HCT116 (cell line): Measurements from ENCODE around the gene STRADA. TPM values are rescaled to one million over a fixed set of nuclear protein-coding genes. Genes with fewer than 3 reads are reported as not detected.

Source experiments
- ATAC-seq: fragments of 200-7000 bp; cut with Tn5 transposase; 2 replicates; pipeline ENCODE4 v1.9.1; 2020; ENCODE audit warnings: mild to moderate bottlenecking, moderate library complexity
- BruUV-seq: library from RNA; stranded (reverse); fragments of 400-500 nt; replicated peaks from 2 replicates; lab custom pipeline; 2021; lab: Mats Ljungman, UMichigan
- CTCF ChIA-PET: fragments of 300-600 bp; sonication (Branson Sonifier 250); formaldehyde crosslinking; loops from one replicate; lab custom pipeline; 2021; ENCODE audit warnings: antibody characterized with exemption; lab: Charles Lee
- POLR2A ChIA-PET: fragments of 300-600, 350-600 bp; sonication (Branson Sonifier 250); formaldehyde crosslinking; loops from one replicate; lab custom pipeline; 2021; ENCODE audit warnings: antibody characterized with exemption; lab: Charles Lee
- RAD21 ChIA-PET, 2 experiments: fragments of 300-600 bp; sonication (Branson Sonifier 250); formaldehyde crosslinking; loops; one replicate each; lab custom pipeline; 2023; ENCODE audit warnings: low total read pairs in 2 of 2; ENCODE audit not compliant: uncharacterized antibody in 2 of 2, unreplicated experiment in 2 of 2, low non-redundant PET in 1 of 2; lab: Charles Lee
- DNase-seq: peaks from one replicate; pipeline ENCODE4 v3.0.0-alpha.2; 2010; ENCODE audit warnings: low read depth, low spot score
- H2AFZ ChIP-seq: fragments of 200-600 bp; shearing (Covaris generic), sonication (generic); 2 replicates; pipeline ENCODE4 v1.6.1; 2017; ENCODE audit warnings: low read depth, mixed run types, mixed read lengths, antibody characterized with exemption, low read length; ENCODE audit not compliant: poor library complexity, severe bottlenecking
- H3K27ac ChIP-seq: 2 replicates; pipeline ENCODE4 v1.5.1; 2012; ENCODE audit warnings: low read depth, low read length
- H3K27me3 ChIP-seq: fragments of 200-600 bp; sonication (generic); 2 replicates; pipeline ENCODE4 v1.6.1; 2016; ENCODE audit warnings: mixed run types, low read length, mixed read lengths; ENCODE audit not compliant: insufficient read depth
- H3K36me3 ChIP-seq, 2 experiments: fragments of 200-500 bp in 1 of 2; fragments of 200-600 bp in 1 of 2; sonication (Bioruptor generic) in 1 of 2; sonication (generic) in 1 of 2; 2 replicates each; pipeline versions ENCODE4 v1.5.1 to v1.6.1; 2014 to 2016; ENCODE audit warnings: low read length in 2 of 2, inconsistent platforms in 1 of 2, mixed read lengths in 1 of 2, mixed run types in 1 of 2; ENCODE audit not compliant: insufficient read depth in 2 of 2, control insufficient read depth in 1 of 2
- H3K4me1 ChIP-seq, 2 experiments: fragments of 200-600 bp in 1 of 2; sonication (generic) in 1 of 2; 2 replicates each; pipeline versions ENCODE4 v1.5.1 to v1.6.1; 2012 to 2017; ENCODE audit warnings: low read length in 2 of 2, inconsistent platforms in 1 of 2, mild to moderate bottlenecking in 1 of 2, mixed read lengths in 1 of 2, mixed run types in 1 of 2, moderate library complexity in 1 of 2; ENCODE audit not compliant: insufficient read depth in 2 of 2, control insufficient read depth in 1 of 2
- H3K4me2 ChIP-seq: fragments of 200-600 bp; sonication (generic); 2 replicates; pipeline ENCODE4 v1.6.1; 2017; ENCODE audit warnings: mixed run types, low read length, mixed read lengths
- H3K4me3 ChIP-seq, 2 experiments: fragments of 200-600 bp in 1 of 2; sonication (generic) in 1 of 2; replicated peaks in 1 of 2; 2 replicates each; pipeline ENCODE4 v1.5.1; 2011 to 2016; ENCODE audit warnings: low read length in 2 of 2, control low read depth in 1 of 2, low read depth in 1 of 2, mild to moderate bottlenecking in 1 of 2, mixed read lengths in 1 of 2, mixed run types in 1 of 2
- H3K79me2 ChIP-seq: fragments of 200-600 bp; sonication (generic); 2 replicates; pipeline ENCODE4 v1.6.1; 2017; ENCODE audit warnings: mild to moderate bottlenecking, mixed run types, low read length, moderate library complexity, mixed read lengths; ENCODE audit not compliant: insufficient read depth
- H3K9ac ChIP-seq: fragments of 200-600 bp; sonication (generic); 2 replicates; pipeline ENCODE4 v1.6.1; 2016; ENCODE audit warnings: low read length, mixed read lengths
- H3K9me2 ChIP-seq: fragments of 200-600 bp; sonication (generic), shearing (Covaris generic); 2 replicates; pipeline ENCODE4 v1.6.1; 2017; ENCODE audit warnings: mixed run types, mild to moderate bottlenecking, moderate library complexity; ENCODE audit not compliant: insufficient read depth
- H3K9me3 ChIP-seq, 2 experiments: fragments of 200-500 bp in 1 of 2; fragments of 200-600 bp in 1 of 2; sonication (Bioruptor generic) in 1 of 2; sonication (generic) in 1 of 2; 2 replicates each; pipeline ENCODE4 v1.6.1; 2014 to 2017; ENCODE audit warnings: low read length in 2 of 2, mixed read lengths in 2 of 2, inconsistent platforms in 1 of 2, low read depth in 1 of 2, mild to moderate bottlenecking in 1 of 2, mixed run types in 1 of 2, moderate library complexity in 1 of 2; ENCODE audit not compliant: control insufficient read depth in 1 of 2, insufficient read depth in 1 of 2
- H4K20me1 ChIP-seq: fragments of 200-600 bp; sonication (generic), shearing (Covaris generic); 2 replicates; pipeline ENCODE4 v1.6.1; 2017; ENCODE audit warnings: mixed run types, mild to moderate bottlenecking, moderate library complexity; ENCODE audit not compliant: insufficient read depth
- CBX3 ChIP-seq: IDR thresholded peaks from 2 replicates; pipeline ENCODE4 v1.6.1; 2012; ENCODE audit warnings: low read depth
- CEBPB ChIP-seq: IDR thresholded peaks from 2 replicates; pipeline ENCODE4 v1.6.1; 2012; ENCODE audit warnings: low read depth
- ELF1 ChIP-seq: IDR thresholded peaks from 2 replicates; pipeline ENCODE4 v1.6.1; 2012; ENCODE audit warnings: low read depth, borderline replicate concordance
- EZH2phosphoT487 ChIP-seq: fragments of 200-600 bp; IDR thresholded peaks from 2 replicates; pipeline ENCODE4 v1.6.1; 2018; ENCODE audit warnings: antibody characterized with exemption, borderline replicate concordance
- JUND ChIP-seq: IDR thresholded peaks from 2 replicates; pipeline ENCODE4 v1.6.1; 2012
- POLR2A ChIP-seq: IDR thresholded peaks from 2 replicates; pipeline ENCODE4 v1.7.0; 2011; ENCODE audit warnings: borderline replicate concordance; ENCODE audit not compliant: insufficient read depth, insufficient read length; ENCODE audit errors: extremely low read depth
- RAD21 ChIP-seq: IDR thresholded peaks from 2 replicates; pipeline ENCODE4 v1.6.1; 2012; ENCODE audit warnings: low read depth, mild to moderate bottlenecking
- SIN3A ChIP-seq: IDR thresholded peaks from 2 replicates; pipeline ENCODE4 v1.6.1; 2012; ENCODE audit warnings: low read depth
- SP1 ChIP-seq: IDR thresholded peaks from 2 replicates; pipeline ENCODE4 v1.6.1; 2012; ENCODE audit warnings: low read depth
- SRF ChIP-seq: IDR thresholded peaks from 2 replicates; pipeline ENCODE4 v1.6.1; 2012; ENCODE audit warnings: low read depth
- YY1 ChIP-seq: IDR thresholded peaks from 2 replicates; pipeline ENCODE4 v1.6.1; 2011; ENCODE audit warnings: low read length, low read depth, moderate library complexity, mild to moderate bottlenecking; ENCODE audit not compliant: insufficient replicate concordance; ENCODE audit errors: extremely low read depth
- intact Hi-C: fragments of 100-400 bp; cut with micrococcal nuclease; formaldehyde crosslinking; loops from 2 replicates; pipeline ENCODE4 v1.10.0; 2022
- total RNA-seq: library from RNA; stranded (reverse); gene quantifications from one replicate; pipeline ENCODE4 v1.2.1, GENCODE V29; 2021; ENCODE audit not compliant: unreplicated experiment
- TF ChIP-seq, protein P1 (sequence below): IDR thresholded peaks from 2 replicates; pipeline ENCODE4 v1.6.1; 2012; ENCODE audit warnings: low read depth
- TF ChIP-seq, protein P2 (sequence below): IDR thresholded peaks from 2 replicates; pipeline ENCODE4 v1.6.1; 2012

The STRADA gene
- total RNA-seq, 1 experiment from 2014 or later: 38.0 TPM

DNA sequence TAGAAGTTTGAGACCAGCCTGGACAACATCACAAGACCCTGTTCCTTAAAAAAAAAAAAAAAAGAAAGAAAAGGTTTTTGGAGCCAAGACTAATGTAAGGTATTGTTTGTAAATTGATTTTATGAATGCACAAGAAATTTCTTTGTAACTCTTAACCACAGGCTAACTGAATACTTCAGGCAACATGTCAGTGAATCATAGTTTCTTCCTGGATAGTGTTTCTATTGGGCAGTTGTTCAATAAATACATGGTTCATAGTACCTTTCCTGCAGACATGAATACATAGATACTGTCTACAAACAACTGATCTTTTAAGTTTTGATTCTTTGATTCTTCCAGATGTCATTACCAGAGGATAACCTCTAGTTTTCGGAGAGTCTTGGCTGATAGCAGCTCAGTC, 44.0 kb upstream of the STRADA start:
- no peak overlapping the region for H3K9ac ChIP-seq
- peaks cover 43% of the 10 kb centered on the region; the same call in 1 of the 2 replicates for H4K20me1 ChIP-seq
- H3K4me1 ChIP-seq: peaks cover 13 to 60% of the 10 kb centered on the region in 2 experiments
- H3K9me2 ChIP-seq: no peaks in the 10 kb centered on the region
- BruUV-seq: no TSS peak
- peaks cover 100% of the 10 kb centered on the region for H3K79me2 ChIP-seq
- no peak overlapping the region for H2AFZ ChIP-seq
- no peak for TF ChIP-seq SIN3A
- TF ChIP-seq ELF1: no peak
- no peak for TF ChIP-seq CEBPB
- TF ChIP-seq, protein P1, sequence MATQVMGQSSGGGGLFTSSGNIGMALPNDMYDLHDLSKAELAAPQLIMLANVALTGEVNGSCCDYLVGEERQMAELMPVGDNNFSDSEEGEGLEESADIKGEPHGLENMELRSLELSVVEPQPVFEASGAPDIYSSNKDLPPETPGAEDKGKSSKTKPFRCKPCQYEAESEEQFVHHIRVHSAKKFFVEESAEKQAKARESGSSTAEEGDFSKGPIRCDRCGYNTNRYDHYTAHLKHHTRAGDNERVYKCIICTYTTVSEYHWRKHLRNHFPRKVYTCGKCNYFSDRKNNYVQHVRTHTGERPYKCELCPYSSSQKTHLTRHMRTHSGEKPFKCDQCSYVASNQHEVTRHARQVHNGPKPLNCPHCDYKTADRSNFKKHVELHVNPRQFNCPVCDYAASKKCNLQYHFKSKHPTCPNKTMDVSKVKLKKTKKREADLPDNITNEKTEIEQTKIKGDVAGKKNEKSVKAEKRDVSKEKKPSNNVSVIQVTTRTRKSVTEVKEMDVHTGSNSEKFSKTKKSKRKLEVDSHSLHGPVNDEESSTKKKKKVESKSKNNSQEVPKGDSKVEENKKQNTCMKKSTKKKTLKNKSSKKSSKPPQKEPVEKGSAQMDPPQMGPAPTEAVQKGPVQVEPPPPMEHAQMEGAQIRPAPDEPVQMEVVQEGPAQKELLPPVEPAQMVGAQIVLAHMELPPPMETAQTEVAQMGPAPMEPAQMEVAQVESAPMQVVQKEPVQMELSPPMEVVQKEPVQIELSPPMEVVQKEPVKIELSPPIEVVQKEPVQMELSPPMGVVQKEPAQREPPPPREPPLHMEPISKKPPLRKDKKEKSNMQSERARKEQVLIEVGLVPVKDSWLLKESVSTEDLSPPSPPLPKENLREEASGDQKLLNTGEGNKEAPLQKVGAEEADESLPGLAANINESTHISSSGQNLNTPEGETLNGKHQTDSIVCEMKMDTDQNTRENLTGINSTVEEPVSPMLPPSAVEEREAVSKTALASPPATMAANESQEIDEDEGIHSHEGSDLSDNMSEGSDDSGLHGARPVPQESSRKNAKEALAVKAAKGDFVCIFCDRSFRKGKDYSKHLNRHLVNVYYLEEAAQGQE: no peak
- TF ChIP-seq RAD21: no peak
- no peak for TF ChIP-seq JUND
- TF ChIP-seq, protein P2, sequence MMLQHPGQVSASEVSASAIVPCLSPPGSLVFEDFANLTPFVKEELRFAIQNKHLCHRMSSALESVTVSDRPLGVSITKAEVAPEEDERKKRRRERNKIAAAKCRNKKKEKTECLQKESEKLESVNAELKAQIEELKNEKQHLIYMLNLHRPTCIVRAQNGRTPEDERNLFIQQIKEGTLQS: no peak
- TF ChIP-seq CBX3: no peak
- no peak for TF ChIP-seq POLR2A
- no peak for TF ChIP-seq SP1
- no peak for TF ChIP-seq EZH2phosphoT487
- no peak for TF ChIP-seq YY1
- no peak for TF ChIP-seq SRF
- H3K9me3 ChIP-seq: no peaks in the 10 kb centered on the region
- no peak overlapping the region for H3K4me2 ChIP-seq
- no peak overlapping the region for H3K27ac ChIP-seq
- POLR2A ChIA-PET: interaction anchor here (5.8 kb wide), 1 partner anchor 12 kb away, joined by 42 read pairs; the partner anchor contains the start of genes CCDC47 and DDX42
- no peak overlapping the region for H3K4me3 ChIP-seq
- RAD21 ChIA-PET: no interaction called here
- ATAC-seq: no peak
- no peaks in the 10 kb centered on the region for H3K27me3 ChIP-seq
- no peak for DNase-seq
- intact Hi-C loops: no loop called here
- peaks cover 32 to 46% of the 10 kb centered on the region in 2 experiments; a peak in 3 of 4 replicates for H3K36me3 ChIP-seq
- CTCF ChIA-PET: interaction anchor here (1.3 kb wide), 1 partner anchor 49 kb away, joined by 4 read pairs; no protein-coding TSS in a partner anchor
